Lower leg skin (tissue), 3 donors: ENCODE results near the gene ZC3H8.

Source experiments
- POLR2A ChIP-seq, 2 donors: fragments of 450-650 bp; IDR thresholded peaks; one replicate each; pipeline ENCODE4 v1.6.1; 2016 to 2017; ENCODE audit warnings: antibody characterized with exemption in 2 of 2, mild to moderate bottlenecking in 1 of 2, moderate library complexity in 1 of 2
- TF ChIP-seq, protein P1 (sequence below), 3 donors: fragments of 450-650 bp; IDR thresholded peaks; one replicate each; pipeline ENCODE4 v1.5.1; 2016; ENCODE audit warnings: antibody characterized with exemption in 3 of 3, mild to moderate bottlenecking in 3 of 3, moderate library complexity in 2 of 3

DNA sequence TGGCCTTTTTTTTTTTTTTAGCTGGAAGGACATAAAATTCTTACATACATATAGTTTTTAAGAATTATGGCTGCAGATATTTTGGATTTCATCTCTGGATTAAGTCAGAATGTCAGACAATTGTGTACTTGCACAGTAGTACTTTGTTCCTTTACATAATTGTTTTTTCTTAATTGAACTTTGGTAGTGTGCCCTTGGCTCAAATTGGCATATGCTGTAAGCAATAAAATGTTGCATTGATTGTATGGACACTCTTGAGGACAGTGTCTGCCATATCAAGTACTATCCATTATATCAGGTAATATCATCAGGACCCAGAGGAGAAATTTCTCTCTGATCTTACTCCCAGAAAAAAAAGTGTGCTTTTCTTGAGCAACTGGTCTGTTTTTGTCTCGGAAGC lies 35.8 kb upstream of the ZC3H8 start:
- TF ChIP-seq, protein P1, sequence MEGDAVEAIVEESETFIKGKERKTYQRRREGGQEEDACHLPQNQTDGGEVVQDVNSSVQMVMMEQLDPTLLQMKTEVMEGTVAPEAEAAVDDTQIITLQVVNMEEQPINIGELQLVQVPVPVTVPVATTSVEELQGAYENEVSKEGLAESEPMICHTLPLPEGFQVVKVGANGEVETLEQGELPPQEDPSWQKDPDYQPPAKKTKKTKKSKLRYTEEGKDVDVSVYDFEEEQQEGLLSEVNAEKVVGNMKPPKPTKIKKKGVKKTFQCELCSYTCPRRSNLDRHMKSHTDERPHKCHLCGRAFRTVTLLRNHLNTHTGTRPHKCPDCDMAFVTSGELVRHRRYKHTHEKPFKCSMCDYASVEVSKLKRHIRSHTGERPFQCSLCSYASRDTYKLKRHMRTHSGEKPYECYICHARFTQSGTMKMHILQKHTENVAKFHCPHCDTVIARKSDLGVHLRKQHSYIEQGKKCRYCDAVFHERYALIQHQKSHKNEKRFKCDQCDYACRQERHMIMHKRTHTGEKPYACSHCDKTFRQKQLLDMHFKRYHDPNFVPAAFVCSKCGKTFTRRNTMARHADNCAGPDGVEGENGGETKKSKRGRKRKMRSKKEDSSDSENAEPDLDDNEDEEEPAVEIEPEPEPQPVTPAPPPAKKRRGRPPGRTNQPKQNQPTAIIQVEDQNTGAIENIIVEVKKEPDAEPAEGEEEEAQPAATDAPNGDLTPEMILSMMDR (IDR thresholded peaks at IDR 0.05), result no peak
- no peak for TF ChIP-seq POLR2A (IDR thresholded peaks at IDR 0.05)
